Small intestine (tissue), 7 donors: ENCODE results near the gene POLR2M. TPM values are rescaled to one million over a fixed set of nuclear protein-coding genes. Genes with fewer than 3 reads are reported as not detected.

Experiments
- DNase-seq, 2 donors: peaks; one replicate each; pipeline versions ENCODE4 v3.0.0 to v3.0.0-alpha.2; 2013
- FAIRE-seq: peaks from 2 replicates; lab custom pipeline; 2012; peaks lifted over from hg19 to GRCh38; lab: Jason Lieb, UNC
- H3K27ac ChIP-seq, 3 donors: one replicate each; pipeline ENCODE4 v1.5.1; 2013; ENCODE audit warnings: low read length in 2 of 3, mild to moderate bottlenecking in 2 of 3, control low read depth in 1 of 3, inconsistent platforms in 1 of 3, low read depth in 1 of 3, moderate library complexity in 1 of 3
- H3K27me3 ChIP-seq, 3 donors: one replicate each; pipeline ENCODE4 v1.6.1; 2013; ENCODE audit warnings: low read length in 3 of 3, inconsistent platforms in 1 of 3; ENCODE audit not compliant: control insufficient read depth in 3 of 3, insufficient read depth in 3 of 3
- H3K36me3 ChIP-seq, 3 donors: one replicate each; pipeline ENCODE4 v1.6.1; 2013; ENCODE audit warnings: low read length in 3 of 3, inconsistent platforms in 1 of 3, low read depth in 1 of 3, mild to moderate bottlenecking in 1 of 3, moderate library complexity in 1 of 3; ENCODE audit not compliant: control insufficient read depth in 3 of 3, insufficient read depth in 2 of 3
- H3K4me1 ChIP-seq, 3 donors: one replicate each; pipeline ENCODE4 v1.6.1; 2013; ENCODE audit warnings: low read length in 2 of 3, inconsistent platforms in 1 of 3, low read depth in 1 of 3, mild to moderate bottlenecking in 1 of 3, moderate library complexity in 1 of 3; ENCODE audit not compliant: control insufficient read depth in 3 of 3, insufficient read depth in 2 of 3
- H3K4me3 ChIP-seq, 3 donors: one replicate each; pipeline ENCODE4 v1.5.1; 2013; ENCODE audit warnings: low read length in 3 of 3, control low read depth in 1 of 3, inconsistent platforms in 1 of 3, low read depth in 1 of 3, mild to moderate bottlenecking in 1 of 3, moderate library complexity in 1 of 3
- H3K9me3 ChIP-seq, 2 donors: one replicate each; pipeline ENCODE4 v1.6.1; 2013; ENCODE audit warnings: low read depth in 1 of 2, low read length in 1 of 2; ENCODE audit not compliant: control insufficient read depth in 2 of 2, insufficient read depth in 1 of 2
- WGBS, 3 donors: extraction: QIAGEN DNeasy Blood & Tissue Kit; methylation state at CpG; one replicate each; pipeline ENCODE4 v1.1.7; 2013; 5-methylcytosine and 5-hydroxymethylcytosine counted together
- polyA plus RNA-seq, 4 donors: library from polyadenylated mRNA; stranded (reverse) in 3 of 4; unstranded in 1 of 4; fragments of 200-250 nt in 3 of 4; fragments of 120-200 nt in 1 of 4; gene quantifications; one replicate each; pipeline versions ENCODE4 v1.2.1 to v1.2.3, GENCODE V29; 2013
- donor health status: healthy with polysubstance abuse.
- donor health status: control.
- donor health status: control.
- donor health status: Bipolar disorder and iron deficiency.
- donor health status: healthy.

The POLR2M gene
- polyA plus RNA-seq, 4 donors = 59.9 to 260 (median 139) TPM

DNA sequence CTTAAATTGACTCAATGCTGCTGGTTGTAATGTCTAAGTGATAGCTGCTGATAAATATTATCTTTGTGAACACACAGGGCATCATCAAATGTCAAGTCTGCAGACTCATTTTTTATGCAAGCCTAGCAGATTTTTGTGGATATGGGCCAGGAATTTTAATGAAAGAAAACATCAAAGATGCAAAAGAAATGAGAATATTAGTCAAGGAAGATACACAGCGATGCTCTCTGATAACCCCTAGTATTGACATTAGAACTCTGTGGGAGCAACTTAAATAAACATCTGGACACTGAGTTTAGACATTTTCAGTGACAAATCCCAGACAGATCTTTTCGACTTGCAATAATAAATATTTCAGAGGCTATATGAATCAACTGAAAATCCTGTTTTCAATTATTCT, 28.3 kb downstream of the POLR2M start:
- H3K27ac ChIP-seq = no peak overlapping the region
- 68 to 91% (median 70%) methylated on average over 2 of the region's 2 CpGs for WGBS, 3 donors
- no peaks in the 10 kb centered on the region for H3K4me1 ChIP-seq
- no peak for FAIRE-seq
- H3K27me3 ChIP-seq = no peaks in the 10 kb centered on the region
- peaks cover 0 to 6% of the 10 kb centered on the region in 2 donors for H3K9me3 ChIP-seq
- no peaks in the 10 kb centered on the region for H3K36me3 ChIP-seq
- no peak overlapping the region for H3K4me3 ChIP-seq
- DNase-seq = no peak

DNA sequence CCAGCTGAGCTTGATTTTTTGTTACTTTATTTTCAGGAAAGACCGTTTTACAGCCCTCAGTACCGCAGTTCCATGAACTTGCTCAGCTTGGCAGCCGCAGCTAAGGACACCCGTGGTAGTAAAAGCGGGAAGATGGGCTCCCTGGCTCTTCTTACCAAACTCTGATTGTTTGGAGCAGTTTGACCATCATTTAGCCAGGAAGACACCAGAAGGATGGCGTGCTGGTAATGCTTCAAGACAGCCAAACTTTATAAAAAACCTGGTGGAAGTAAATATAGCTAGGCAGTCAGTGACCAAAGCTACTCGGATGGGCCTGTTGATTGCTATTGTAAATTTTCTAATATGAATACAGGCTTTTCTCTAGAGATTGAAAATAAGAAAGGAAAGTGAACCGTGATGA, 28.9 kb downstream of the POLR2M start:
- Histone ChIP-seq H3K27me3 (no peaks in the 10 kb centered on the region), H3K4me3 (no peak overlapping the region), H3K27ac (no peak overlapping the region), H3K36me3 (no peaks in the 10 kb centered on the region), H3K9me3 (peaks cover 0 to 6% of the 10 kb centered on the region in 2 donors), H3K4me1 (no peaks in the 10 kb centered on the region)
- no peak for DNase-seq
- WGBS, 3 donors = 83 to 97% (median 96%) methylated on average over 8 of the region's 8 CpGs
- no peak for FAIRE-seq

DNA sequence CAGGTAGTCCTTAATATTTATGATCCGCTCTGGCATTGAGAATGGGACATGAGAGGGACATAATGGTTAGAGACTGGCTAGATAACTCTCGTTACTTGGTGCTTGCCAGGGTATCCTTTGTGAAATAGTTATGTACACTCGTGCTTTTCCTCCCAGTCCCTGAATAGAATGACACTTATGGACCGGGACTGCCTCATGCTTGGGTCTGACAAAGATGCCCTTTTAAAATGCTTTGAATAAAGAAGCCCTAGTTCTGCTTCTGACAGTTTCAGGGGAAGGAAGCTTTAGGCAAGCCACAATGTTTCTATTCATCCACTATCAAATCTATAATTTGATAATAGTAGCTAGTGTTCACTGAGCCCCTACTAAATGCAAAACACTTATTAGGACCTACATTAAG, 29.4 kb downstream of the POLR2M start:
- H3K36me3 ChIP-seq = no peaks in the 10 kb centered on the region
- H3K4me1 ChIP-seq = no peaks in the 10 kb centered on the region
- H3K27ac ChIP-seq = no peak overlapping the region
- no peak overlapping the region for H3K4me3 ChIP-seq
- H3K9me3 ChIP-seq = peaks cover 0 to 6% of the 10 kb centered on the region in 2 donors
- H3K27me3 ChIP-seq = no peaks in the 10 kb centered on the region
- FAIRE-seq = no peak
- no peak for DNase-seq
- WGBS, 3 donors = 89 to 93% (median 93%) methylated on average over 4 of the region's 4 CpGs

DNA sequence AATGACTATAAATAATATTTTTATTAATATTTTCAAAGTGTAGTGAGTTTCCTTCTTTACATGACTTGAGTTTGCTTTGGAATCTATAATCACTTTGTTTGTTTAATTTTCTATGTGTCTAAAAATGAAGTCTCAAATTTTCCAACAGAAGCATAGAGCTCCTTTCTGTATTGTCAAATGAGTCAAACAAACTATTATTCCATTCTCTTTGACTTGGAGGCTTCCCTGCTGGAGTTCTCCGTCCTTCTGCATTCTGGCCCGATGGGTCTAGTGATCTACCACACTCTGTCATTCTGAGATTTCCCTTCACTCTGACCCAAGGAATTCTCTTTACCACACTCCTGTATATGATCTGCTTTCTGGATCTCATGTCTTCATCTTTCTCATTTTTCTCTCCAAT, 30.1 kb downstream of the POLR2M start:
- no peaks in the 10 kb centered on the region for H3K36me3 ChIP-seq
- H3K27ac ChIP-seq = no peak overlapping the region
- H3K4me1 ChIP-seq = no peaks in the 10 kb centered on the region
- DNase-seq = no peak
- H3K4me3 ChIP-seq = no peak overlapping the region
- whole genome bisulfite sequencing, 3 donors = 90 to 98% (median 96%) methylated on average over 2 of the region's 2 CpGs
- no peak for FAIRE-seq
- no peaks in the 10 kb centered on the region for H3K27me3 ChIP-seq
- peaks cover 0 to 6% of the 10 kb centered on the region in 2 donors for H3K9me3 ChIP-seq

DNA sequence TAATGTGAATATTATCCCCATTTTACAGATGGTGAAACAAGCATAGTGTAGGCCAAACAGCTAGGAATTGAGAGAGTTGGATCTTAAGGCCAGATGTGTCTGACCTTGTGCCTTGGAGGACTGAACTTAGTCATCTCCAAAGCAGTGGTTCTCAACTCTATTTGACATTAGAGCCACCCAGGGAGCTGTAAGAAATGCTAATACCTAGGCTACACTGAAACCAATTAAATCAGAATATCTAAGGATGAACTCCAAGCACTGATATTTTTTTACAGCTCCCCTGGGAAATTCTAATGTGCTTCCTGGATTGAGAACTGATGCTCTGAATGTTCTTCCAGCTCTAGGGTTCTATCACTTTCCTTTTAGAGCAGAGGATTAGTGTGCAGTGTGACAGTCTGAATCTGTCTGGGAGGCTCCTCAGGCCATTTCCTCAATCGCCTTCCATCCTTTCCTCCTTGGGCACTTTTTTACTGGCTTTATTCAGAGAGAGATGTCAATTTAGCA, 32.3 kb downstream of the POLR2M start:
- DNase-seq = no peak
- no peaks in the 10 kb centered on the region for H3K36me3 ChIP-seq
- no peak overlapping the region for H3K4me3 ChIP-seq
- H3K27me3 ChIP-seq = no peaks in the 10 kb centered on the region
- no peaks in the 10 kb centered on the region for H3K4me1 ChIP-seq
- 84 to 93% (median 89%) methylated on average over 1 of the region's 1 CpG for WGBS, 3 donors
- peaks cover 0 to 6% of the 10 kb centered on the region in 2 donors for H3K9me3 ChIP-seq
- no peak overlapping the region for H3K27ac ChIP-seq
- FAIRE-seq = no peak

GRCh38 chr15:57740048-57740447, 33.5 kb downstream of the POLR2M start:
- WGBS, 3 donors = 82 to 85% (median 84%) methylated on average over 4 of the region's 4 CpGs
- peaks cover 0 to 6% of the 10 kb centered on the region in 2 donors for H3K9me3 ChIP-seq
- no peak overlapping the region for H3K27ac ChIP-seq
- H3K4me3 ChIP-seq = no peak overlapping the region
- H3K27me3 ChIP-seq = no peaks in the 10 kb centered on the region
- no peaks in the 10 kb centered on the region for H3K36me3 ChIP-seq
- no peak for DNase-seq
- no peaks in the 10 kb centered on the region for H3K4me1 ChIP-seq
- FAIRE-seq = no peak

GRCh38 chr15:57741089-57741488, 34.6 kb downstream of the POLR2M start:
- no peak for FAIRE-seq
- peak in 1 of 2 donors; percentile 66 for DNase-seq
- 21 to 45% (median 36%) methylated on average over 3 of the region's 3 CpGs for WGBS, 3 donors
- Histone ChIP-seq H3K4me3 (no peak overlapping the region), H3K36me3 (no peaks in the 10 kb centered on the region), H3K27ac (no peak overlapping the region), H3K27me3 (no peaks in the 10 kb centered on the region), H3K4me1 (no peaks in the 10 kb centered on the region), H3K9me3 (peaks cover 0 to 6% of the 10 kb centered on the region in 2 donors)

DNA sequence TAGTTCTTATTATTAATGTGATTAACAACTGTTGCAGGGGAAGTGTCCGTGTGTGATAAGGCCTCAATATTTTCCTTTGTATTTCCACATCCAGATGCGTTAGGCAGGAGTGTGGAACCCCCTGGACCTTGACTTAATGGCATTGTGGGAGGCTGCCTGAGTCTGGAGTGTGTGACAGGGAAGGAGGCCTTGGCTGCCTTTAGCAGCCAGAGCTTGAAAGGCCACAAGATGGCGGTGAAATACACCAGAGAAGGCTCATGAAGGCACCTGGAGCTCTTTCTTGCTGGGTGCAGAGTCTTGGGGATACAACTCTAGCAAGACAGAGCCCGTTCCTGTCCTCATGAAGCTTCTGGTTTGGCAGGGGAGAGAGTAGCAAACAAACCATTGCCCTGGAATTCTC, 36.9 kb downstream of the POLR2M start:
- Histone ChIP-seq H3K27ac (no peak overlapping the region), H3K36me3 (no peaks in the 10 kb centered on the region), H3K9me3 (no peaks in the 10 kb centered on the region), H3K4me1 (no peaks in the 10 kb centered on the region), H3K4me3 (no peak overlapping the region), H3K27me3 (no peaks in the 10 kb centered on the region)
- 85 to 91% (median 91%) methylated on average over 4 of the region's 4 CpGs for WGBS, 3 donors
- DNase-seq = peak in 1 of 2 donors; percentile 32
- no peak for FAIRE-seq

DNA sequence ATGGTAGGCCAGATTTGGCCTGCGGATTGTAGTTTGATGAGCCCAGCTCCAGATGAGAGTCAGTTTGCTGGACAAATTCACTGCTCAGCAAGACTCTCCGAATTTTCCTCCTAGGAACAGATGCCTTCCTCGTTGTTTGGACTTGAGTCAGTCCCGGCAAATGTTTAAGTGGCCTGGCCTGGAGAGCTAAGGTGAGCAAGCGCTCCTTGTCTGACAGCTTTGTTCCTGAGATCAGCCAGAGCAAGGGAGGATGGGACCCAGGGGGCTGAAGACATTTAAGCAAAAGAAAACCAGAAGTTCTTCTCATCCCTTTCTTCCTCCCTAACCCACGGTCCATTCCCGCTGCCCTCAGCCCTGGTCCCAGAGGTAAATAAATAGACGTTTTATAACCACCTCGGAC, 40.3 kb downstream of the POLR2M start:
- Histone ChIP-seq H3K4me1 (no peaks in the 10 kb centered on the region), H3K4me3 (peak overlapping the region in 1 of 3 donors; percentile 2), H3K36me3 (no peaks in the 10 kb centered on the region), H3K27ac (no peak overlapping the region), H3K27me3 (no peaks in the 10 kb centered on the region), H3K9me3 (no peaks in the 10 kb centered on the region)
- no peak for DNase-seq
- no peak for FAIRE-seq
- 81 to 88% (median 85%) methylated on average over 9 of the region's 9 CpGs for WGBS, 3 donors
